Endometrial microvascular endothelial cells (primary cell): ENCODE data around the gene NUDT22. TPM values are rescaled to one million over a fixed set of nuclear protein-coding genes. Genes with fewer than 3 reads are reported as not detected.
"Not testable (repeated sequence)": the region's sequence is repeated elsewhere in the genome, so short reads cannot be mapped to it uniquely, and the experiment has no call there.

Experiments used
- in situ Hi-C: cut with HindIII; loops from 2 replicates; pipeline ENCODE4 v1.10.0; 2017; ENCODE audit warnings: low sequenced_read_pairs, low pct_unique_long_range_greater_than_20kb; ENCODE audit errors: inconsistent ontology term
- total RNA-seq: library from RNA; depleted of rRNA; stranded (reverse); fragments of >200 nt; gene quantifications from one replicate; pipeline ENCODE4 v1.2.3, GENCODE V29; 2015; ENCODE audit errors: inconsistent ontology term

Gene NUDT22
- total RNA-seq, 1 donor from 2014 or later, result 61.4 TPM

DNA sequence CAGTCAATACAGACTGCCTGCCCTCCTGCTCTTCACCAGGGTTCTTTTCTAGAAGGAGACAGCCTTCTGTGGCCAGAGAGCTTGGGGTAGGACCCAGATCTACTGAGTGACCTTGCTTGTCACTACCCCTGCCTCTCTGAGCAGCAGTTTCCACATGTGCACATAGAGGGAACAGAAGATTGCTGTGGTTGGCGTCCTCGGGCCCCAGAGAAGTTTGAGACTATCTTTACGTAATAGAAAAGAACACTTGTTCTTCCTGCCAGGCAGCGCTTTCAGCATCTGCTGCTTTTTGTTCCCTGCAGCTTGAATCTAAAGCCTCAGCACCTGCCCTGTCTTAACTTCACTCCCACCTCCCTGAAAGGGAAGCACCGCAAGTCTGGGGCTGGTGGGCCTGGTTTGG, 12.9 kb downstream of the NUDT22 start:
- in situ Hi-C loops, result no loop called here

DNA sequence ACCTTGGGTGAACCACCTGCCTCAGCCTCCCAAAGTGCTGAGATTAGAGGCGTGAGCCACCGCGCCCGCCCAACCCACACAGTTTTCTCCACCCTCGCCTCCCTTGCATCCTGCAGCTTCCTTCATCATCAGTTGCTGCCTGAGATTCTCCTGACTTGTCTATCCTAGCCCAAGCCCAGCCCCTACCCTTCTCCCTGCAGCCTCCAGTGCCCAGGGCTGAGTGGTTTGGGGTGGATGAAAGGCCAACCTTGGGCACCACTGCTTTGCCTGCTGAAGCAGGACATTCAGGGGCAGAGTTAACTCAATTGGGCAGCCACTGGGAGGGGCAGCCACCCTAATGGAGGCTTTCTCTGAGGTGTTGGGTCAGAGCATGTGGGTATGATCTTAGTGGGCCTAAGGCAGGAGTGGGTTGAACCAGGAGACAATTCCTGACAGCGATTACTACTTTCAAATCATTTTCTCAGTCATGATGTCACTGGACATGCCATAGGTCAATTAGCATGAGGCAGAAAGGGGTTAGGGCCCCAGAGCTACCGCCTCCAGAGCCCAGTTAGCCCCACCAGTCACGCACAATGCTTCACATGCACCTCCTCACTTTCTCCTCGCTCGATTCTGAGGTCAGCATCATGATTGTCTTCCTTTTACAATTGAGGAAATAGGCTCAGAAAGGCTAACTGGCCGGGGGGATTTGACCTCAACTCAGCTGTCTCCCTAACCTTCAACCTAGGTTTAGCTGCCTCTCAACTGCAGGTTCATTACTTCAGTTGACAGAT, 13.8 kb downstream of the NUDT22 start:
- in situ Hi-C loops, result no loop called here

DNA sequence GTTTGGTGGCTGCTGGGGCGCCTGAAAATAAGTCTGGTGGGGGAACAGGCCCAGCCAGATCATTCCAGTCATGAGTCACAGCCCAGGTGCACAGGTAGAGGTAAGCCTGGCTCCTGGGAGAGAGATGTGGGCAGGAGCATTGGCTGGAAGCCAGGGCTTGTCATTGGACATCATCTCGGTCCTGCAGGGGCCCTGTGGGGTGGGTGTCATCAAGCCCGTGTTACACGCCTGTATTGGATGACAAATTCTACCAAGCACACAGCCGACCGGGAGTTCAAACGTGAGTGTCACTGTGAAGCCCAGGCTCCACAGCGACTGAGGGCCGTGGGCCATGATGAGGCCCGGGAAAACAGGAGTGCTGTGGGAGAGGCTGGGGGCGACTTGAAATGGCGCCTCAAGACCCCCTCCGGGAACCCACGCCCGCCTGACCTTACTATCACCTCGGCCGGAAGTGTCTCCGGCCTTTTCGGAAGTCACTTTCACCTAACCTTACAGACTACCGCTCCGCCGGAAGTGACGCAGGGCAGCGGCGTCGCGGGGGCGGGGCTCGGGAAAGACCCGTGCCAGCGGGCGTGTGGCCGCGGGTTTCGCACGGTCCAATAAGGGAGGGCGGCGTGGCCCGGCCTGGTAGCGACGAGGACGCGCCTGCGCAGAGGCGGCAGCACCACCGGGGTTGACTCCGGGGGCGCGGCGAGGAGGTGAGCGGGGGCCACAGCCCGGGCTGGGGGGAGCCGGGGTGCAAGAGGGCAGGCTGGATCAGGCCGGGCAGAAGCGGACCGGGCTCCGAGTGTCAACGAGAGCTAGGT, 14.6 kb downstream of the NUDT22 start, which contains the start of gene FKBP2:
TSS of gene FKBP2 (plus strand) at position 661 of the 806 bp plus-strand sequence. CDS start 1,293 bp downstream, outside the sequence.
- in situ Hi-C loops, result no loop called here

DNA sequence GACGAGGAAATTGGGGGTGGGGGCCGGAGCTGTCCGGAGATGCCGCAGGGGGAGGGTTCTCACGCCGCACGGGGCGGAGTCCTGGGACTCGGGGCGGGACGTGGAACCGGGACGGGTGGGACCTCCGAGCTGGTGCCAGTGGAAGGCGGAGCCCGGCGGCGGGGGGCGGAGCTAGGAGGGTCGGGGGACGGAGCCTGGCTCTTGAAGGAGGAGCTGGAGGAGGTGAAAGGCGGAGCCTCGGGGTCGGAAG, 15.1 kb downstream of the NUDT22 start:
- in situ Hi-C loops, result no loop called here

DNA sequence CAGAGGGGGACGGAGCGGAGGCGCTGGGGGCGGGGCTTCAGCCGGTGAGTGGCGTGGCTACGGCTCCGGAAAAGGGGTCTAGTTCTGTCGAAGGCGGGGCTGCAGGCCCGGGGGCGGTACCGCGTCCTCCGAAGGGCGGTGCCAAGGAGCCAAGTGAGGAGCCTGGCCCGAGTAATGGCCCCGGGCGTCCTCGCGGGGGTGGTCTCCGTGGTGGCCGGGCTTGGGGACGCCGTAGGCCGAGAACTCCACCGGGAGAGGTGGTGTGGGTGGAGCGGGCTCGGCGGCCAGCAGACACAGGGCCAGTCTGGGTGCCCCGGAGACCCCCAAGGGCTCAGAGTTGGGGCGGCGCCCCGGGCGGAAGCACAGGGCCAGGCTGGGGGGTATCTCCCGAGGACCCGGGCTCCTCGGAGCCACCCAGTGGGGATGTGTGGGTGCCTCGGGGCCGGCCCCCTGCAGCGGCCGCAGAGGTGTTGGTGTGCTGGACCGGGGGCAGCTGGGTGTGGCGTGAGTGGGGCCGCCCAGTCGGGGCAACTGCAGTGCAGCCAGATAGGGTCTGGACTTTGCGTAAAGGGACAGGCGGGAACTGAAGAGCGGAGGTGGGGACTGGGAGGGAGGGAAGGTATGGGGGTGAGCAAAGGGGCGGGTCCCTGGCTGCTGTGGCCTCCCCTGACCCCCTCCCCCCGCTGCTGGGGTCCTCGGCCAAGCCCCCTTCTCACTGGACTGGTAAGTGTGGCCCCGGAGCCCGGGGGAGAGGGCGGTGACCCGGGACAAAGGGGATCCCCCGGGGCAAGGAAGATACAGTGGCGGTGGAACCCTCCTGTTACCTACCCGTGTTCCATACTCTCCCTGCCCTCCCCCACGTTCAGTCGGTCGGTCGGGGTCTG, 15.7 kb downstream of the NUDT22 start:
- in situ Hi-C loops, result no loop called here

DNA sequence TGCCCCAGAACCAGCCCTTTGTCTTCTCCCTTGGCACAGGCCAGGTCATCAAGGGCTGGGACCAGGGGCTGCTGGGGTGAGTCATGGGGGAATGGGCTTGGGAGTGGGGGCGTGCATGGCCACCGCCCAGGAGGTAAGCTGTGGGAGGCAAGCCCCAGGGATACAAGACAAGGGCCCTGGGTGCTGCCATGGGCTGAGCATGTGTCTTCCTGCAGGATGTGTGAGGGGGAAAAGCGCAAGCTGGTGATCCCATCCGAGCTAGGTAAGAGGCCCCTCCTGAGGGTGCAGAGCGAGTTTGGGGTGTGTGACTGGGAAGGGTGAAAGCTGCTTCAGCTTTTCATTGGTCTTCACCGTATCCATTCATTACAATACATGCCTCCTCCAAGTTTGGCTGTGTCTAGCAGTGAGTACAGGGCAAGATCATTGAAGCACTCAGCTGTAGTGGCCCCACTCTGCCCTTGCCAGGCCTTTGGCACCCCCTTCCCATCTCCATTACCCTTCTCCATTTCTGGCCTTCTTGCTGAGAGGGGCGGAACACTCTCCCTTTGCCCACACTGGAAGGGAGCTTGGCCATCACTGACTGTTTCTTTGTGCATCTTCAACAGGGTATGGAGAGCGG, 17.3 kb downstream of the NUDT22 start:
- in situ Hi-C loops, result no loop called here

DNA sequence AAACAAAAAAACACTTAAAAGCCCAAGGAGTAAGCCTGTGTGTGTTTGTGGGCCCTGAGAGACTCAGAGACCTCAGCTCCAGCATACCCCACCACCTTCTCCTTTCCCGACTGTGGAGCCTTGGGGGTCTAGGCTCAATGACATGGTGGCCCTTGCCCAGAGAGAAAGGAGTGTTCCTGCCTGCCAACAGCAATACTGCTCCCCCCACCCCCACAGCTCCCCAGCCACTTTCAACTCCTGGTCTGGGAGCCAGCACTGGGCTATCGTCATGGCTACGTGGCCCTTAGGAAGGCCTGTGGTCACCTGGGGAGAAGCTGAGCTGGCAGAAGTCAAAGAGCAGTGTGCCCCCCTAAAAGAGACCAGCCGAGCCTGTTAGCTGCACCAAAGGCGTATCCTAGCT, 18.0 kb downstream of the NUDT22 start:
- in situ Hi-C loops, result no loop called here

DNA sequence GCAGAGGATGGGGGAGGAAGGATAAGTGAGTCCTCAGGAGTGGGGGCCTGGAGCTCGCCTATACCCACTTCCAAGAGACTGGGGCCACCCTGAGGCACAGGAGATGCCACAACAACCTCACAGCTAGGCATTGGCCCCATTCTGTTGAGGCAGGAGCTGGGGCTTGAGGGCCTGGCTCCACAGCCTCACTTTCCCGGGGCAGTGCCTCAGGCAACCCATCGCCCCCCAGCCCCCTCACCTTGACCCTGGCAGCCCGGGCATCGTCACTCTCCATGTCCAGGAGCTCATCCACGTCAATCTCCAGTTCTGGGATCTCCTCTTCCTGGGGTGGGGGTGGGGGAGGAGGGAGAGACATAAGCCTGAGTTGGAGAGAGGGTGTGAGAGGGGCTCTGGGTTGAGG, 18.9 kb downstream of the NUDT22 start:
- in situ Hi-C loops, result no loop called here

DNA sequence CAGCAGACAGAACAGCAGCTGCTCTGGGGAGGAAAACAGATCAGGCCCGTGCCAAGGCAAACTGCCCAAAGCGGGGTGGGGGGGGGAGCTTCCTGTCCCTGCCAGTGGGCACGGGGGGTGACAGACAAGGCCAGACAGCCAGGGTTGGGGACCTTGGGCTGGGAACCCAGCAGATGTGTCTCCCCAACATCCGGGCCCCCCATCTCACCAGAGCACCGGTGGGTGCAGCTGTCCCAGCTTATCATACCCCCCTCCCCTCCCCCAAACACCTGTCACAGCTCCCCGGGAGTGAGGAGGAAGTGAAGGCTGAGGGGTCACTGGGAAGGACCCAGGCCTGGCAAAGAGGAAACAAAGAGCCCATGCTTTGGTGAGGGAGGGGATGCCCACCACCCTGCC, 19.3 kb downstream of the NUDT22 start:
- in situ Hi-C loops, result no loop called here

DNA sequence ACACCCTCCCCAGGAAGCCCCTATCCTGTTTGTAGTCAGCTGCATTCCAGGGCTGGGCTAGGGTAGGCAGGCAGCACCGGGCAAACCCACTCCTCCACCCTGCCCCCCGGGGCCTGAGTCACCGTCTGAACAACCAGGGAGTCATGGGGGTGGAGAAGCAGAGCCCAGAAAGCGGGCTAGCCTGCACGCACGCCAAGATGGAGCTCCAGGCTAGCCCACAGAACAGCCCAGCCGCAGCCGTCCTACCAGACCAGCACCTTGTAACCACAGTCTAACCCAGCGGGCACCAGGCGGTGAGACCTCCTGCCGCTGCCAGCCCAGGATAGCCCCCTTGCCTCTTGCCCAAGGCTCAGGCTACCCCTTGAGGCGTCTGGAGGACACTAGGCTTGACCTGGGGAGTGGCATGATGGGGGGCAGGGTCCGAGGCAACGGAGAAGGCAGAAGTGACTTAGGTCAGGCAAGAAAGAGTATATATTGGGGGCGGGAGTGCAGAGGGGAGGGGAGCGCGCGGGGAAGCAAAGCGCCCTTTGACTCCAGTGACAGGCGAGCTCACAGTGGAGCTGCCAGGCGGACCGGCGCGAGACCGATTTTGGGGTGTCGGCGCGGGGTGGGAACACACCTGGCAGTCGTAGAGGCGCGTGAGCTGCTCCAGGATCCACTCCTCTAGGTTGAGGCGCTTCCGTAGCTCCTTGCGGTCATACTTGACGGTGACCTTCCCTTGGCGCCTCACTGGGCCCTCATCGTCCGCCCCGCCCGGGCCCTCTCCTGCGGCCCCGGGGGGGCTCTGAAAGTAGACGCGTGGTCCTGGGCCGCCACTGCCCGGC, 19.9 kb downstream of the NUDT22 start:
- in situ Hi-C loops, result no loop called here

DNA sequence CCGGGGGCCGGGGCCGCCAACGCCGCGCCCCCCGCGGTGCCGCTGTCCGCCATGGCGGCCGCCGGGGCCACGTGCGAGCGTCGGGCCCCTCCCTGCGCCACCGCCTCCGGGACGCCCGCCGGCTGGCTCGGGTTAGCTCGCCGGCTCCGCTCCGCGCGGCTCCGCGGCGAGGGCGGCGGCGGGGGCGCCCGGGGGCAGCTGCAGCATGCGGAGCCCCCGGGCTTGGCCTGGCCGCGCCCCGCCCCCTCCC, 20.5 kb downstream of the NUDT22 start:
- in situ Hi-C loops, result not testable (repeated sequence)

DNA sequence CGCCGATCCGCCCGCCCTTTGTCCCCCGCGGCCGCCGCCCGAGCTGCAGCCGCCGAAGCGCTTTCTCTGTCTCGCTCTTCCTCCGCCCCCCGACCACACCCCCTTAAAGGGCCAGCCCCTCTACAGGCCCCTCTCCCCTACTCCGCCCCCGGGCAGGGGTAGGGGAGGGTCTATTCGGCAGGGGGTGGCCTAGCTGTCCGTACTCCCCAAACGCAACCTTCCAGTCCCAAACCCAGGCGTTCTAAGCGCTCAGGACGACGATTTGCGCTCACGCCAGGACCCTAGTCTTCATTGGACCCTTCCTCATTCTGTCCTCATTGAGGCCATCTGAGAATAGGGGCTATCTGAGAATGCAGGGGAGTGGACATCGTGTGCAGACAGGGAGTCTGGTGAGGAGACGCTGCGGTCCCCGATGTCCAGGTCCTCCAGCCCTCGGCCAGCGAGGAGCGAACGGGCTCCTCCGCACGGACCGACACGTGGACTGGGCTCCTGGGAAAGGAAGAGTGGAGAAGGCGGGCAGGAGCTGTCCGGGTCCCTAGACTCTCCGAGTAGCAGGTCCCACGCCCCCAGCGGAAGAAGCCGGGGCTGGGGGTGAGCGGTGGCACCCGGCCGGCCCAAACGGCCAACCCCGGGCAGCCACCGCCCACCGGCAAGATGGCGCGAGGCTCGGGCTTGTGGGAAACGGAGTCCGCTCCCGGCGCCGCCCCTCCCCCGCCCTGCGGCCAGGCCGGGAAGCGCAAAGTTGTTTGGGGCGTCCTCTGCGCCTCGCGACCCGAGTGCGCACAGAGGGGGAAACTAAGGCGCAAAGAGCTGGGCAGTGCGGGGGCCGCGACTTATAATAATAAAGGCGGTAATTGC, 21.0 kb downstream of the NUDT22 start, which contains the start of gene PPP1R14B:
TSS of gene PPP1R14B (minus strand) at position 73 of the 858 bp plus-strand sequence. CDS start 270 bp downstream, outside the sequence.
- in situ Hi-C loops, result no loop called here

DNA sequence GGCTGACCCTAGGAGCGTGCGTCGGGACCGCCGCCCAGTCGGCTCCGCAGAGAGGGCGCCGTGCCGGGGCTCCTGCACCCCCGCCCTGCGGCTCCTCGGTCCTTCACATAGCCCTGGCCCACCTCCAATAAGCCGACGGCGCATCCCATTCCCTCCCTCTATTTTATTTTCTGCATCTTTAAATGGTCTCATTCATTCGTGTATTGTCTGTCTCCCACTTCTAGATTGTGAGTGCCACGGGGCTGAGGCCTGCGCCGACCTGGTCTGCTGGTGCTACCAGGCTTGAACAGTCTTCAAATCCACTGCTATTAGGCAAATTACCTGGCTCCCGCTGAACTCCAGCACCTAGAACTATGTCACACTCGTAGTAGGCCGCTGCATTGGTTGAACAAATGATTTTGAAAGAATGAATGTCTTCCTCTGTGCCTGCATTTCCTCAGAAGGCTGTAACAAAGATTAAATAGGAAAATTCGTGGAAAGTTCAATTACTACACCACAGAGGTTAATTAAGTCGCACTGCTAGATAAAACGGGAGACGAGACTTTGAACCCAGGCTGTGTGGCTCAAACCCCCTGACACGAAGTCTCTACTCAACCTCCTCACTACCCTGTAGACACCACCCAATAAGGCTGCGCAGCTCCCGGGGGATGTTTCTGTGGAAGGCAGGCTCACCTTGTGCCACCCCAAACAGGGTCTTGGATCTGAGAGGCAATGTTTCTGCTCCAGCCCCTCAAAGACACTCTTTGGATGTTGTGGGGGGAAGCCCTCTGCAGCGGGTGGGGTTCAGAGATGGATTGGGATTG, 21.9 kb downstream of the NUDT22 start:
- in situ Hi-C loops, result no loop called here

DNA sequence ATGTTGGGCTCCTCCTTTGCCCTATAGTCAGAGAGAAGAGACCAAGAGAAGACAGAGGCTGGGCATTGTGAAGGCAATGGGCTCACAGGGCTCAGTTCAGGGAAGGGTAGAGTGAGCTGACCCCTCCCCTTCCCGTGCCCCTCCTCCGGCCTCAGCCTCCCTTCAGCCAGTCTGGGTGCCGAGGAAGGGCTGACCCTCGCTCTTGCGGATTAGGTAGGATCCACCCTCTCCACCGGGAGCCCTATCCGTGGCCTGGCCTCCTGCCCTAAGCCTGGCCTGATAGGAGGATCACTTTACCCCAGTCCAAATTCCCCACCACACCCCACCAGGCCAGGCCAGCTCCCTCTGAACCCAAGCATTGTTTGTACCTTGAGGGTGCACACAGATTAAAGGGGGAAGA, 22.5 kb downstream of the NUDT22 start:
- in situ Hi-C loops, result no loop called here

DNA sequence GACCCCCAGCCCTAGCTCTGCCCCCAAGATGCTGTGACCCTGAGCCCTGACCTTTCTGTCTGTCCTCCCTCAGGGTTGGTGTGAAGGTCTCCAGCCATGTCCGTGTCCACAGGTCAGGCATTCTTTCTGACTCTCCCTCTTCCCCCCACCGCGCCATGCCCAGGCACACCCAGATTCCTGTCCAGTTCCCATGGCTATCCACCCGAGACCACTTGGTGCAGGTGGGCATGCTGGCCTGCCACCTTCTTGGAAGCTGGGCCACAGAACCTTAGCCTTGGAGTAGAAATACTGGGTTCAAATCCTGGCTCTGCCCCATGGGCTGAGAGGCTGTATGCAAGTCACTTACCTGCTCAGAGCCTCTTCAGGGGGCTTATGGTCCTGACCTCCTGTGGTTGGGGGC, 23.0 kb downstream of the NUDT22 start:
- in situ Hi-C loops, result no loop called here

DNA sequence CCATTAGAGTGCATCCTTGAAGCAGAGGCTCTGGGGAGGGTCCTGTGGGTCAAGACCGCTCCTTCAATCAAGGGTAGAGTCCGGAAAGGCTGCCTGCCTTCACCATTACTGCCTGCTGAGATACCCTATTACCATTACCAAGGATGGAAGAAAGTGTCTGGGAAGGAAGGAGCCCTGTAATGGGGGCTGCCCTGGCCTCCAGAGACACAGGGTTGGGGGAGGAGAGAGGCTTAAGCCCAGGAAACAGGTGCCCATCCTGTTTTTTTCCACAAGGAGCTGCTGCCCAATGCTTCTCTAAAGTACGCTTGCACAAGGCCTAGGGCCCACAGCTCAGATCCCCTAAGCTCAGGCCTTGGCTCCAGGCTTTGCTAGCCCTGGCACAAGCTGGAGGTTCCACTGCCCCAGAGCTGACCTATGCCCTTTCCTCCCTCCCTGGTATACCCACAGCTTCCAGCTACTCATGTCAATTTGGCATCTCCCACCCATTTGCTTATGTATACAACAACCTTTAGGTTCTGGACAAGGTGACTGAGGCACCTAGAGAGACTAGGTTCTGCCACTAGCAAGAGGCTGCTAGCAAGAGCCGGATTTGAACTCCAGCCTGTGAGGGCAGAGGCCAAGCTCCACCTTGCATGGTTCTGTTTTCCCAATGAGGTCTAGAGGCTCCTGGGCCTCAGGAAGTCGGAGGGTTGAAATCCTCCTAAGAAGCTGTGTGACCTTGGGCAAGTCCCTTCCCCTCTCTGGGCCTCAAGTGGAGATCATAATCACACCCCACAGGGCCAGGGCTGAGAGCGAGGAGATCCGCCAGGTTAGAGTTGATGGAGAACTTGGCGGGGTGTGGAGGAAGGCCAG, 23.7 kb downstream of the NUDT22 start:
- in situ Hi-C loops, result no loop called here
